GM12892 (cell line): ENCODE measurements around the gene ATP10A.

ENCODE experiments used
- POLR2A ChIP-seq: IDR thresholded peaks from 2 replicates; pipeline ENCODE4 v1.6.1; 2011; ENCODE audit warnings: low read depth, low read length, control low read depth
- POLR2AphosphoS5 ChIP-seq: IDR thresholded peaks from 2 replicates; pipeline ENCODE4 v1.6.1; 2011; ENCODE audit warnings: low read depth, low read length, control low read depth
- TAF1 ChIP-seq: IDR thresholded peaks from 2 replicates; pipeline ENCODE4 v1.6.1; 2011; ENCODE audit warnings: low read depth, mild to moderate bottlenecking, control low read depth, low read length, borderline replicate concordance

GRCh38 chr15:25635191-25635590 lies 227.9 kb downstream of the ATP10A start:
- TF ChIP-seq POLR2AphosphoS5 (no peak), POLR2A (no peak), TAF1 (no peak)
